ENCODE measurements around the gene UGT1A9. TPM values are rescaled to one million over a fixed set of nuclear protein-coding genes. Genes with fewer than 3 reads are reported as not detected.

UGT1A9 gene
- total RNA-seq, 4 donors from 2014 or later = not detected

DNA sequence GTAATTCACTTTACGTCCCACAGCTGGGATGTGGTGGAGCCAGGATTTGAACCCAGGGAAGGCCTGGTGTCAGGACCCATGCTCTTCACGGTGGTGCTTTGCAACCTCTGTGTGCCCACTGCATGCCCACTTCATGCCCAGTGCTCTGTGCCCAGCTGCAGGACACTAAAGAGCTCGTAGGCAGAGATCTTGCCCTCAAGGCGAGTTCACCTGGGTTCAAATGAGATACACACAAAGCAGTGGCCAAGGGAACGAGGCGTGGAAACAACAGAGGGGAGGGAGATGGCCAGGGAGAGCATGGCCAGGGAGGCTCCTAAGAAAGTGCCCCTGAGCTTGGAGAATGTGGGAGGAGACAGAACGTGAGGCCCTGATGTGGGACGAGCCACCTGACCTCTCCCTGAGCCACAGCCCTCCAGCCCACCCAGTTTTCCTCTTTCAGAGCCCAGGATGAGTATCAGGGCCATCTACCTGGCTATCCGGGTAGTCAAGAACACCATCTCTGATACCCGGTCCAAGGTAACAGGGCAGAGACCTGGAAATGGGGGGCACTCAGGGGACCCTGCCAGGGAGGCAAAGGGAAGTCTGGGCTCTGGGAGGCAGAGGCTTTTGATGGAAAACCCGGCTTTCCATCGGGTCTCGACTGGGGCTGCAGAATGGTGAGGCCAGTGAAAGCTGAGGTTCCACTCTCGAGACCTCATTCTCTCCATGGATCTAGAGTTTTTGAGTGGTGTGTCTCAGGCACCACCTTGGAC, 126.8 kb downstream of the UGT1A9 start:
- TF ChIP-seq, protein P1, sequence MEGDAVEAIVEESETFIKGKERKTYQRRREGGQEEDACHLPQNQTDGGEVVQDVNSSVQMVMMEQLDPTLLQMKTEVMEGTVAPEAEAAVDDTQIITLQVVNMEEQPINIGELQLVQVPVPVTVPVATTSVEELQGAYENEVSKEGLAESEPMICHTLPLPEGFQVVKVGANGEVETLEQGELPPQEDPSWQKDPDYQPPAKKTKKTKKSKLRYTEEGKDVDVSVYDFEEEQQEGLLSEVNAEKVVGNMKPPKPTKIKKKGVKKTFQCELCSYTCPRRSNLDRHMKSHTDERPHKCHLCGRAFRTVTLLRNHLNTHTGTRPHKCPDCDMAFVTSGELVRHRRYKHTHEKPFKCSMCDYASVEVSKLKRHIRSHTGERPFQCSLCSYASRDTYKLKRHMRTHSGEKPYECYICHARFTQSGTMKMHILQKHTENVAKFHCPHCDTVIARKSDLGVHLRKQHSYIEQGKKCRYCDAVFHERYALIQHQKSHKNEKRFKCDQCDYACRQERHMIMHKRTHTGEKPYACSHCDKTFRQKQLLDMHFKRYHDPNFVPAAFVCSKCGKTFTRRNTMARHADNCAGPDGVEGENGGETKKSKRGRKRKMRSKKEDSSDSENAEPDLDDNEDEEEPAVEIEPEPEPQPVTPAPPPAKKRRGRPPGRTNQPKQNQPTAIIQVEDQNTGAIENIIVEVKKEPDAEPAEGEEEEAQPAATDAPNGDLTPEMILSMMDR (IDR thresholded peaks at IDR 0.05) = no peak
- no peak for DNase-seq (ENCODE audit: low spot score)

DNA sequence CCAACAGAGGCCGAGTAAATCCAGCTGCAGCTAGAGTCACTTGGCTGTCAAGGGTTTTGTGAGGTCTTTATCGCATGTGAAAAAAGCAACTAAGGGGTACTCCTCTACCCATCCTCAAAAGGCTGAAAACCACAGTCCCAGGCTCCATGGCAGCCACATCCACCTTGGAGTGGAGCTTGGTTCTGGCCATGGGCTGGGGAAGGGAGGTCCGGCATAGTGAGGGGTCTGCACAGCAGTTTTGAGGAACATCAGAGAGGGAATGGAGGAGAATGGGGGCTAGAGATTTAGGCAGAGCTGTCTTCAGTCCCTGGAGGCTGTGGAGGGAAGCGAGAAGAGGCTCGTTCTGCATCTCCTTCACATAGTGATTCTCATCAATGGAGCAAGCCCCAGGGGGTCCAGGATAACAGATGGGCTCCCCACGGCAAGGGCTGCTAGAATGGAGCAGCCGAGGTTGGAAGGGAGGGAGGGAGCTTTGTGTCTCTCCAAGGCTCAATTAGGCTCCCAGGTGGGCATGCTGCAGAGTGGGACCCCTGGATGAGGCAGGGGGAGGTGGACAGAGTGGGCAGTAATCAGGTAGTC, 127.5 kb downstream of the UGT1A9 start:
- no peak for ATAC-seq (ENCODE audit: low FRiP score)
- DNase-seq (ENCODE audit: low spot score) = no peak
- TF ChIP-seq, protein P1 (IDR thresholded peaks at IDR 0.05) = no peak

More for the DNA sequence above, 126.8 kb downstream of the UGT1A9 start:
- no peak for ATAC-seq (ENCODE audit: low FRiP score)

DNA sequence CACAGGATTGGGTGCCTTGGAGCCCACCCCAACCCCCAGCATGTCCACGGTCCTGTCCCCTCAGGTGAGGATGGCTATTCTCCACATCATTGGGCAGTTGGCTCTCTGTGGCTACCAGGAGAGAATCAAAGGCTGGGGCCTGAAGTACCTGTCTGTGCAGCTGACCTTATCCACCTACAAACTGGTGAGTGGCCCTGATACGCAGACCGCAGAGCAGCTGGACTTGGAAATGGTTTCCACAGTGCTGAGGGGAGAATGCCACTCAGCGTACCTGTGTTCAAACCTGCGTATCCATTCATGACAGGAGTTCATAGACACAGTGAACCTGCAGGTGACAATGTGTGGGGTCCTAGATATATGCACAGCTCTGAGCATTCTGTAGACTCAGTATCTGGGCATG, 128.0 kb downstream of the UGT1A9 start:
- TF ChIP-seq, protein P1 (IDR thresholded peaks at IDR 0.05) = no peak
- no peak for DNase-seq (ENCODE audit: low spot score)
- ATAC-seq (ENCODE audit: low FRiP score) = no peak

DNA sequence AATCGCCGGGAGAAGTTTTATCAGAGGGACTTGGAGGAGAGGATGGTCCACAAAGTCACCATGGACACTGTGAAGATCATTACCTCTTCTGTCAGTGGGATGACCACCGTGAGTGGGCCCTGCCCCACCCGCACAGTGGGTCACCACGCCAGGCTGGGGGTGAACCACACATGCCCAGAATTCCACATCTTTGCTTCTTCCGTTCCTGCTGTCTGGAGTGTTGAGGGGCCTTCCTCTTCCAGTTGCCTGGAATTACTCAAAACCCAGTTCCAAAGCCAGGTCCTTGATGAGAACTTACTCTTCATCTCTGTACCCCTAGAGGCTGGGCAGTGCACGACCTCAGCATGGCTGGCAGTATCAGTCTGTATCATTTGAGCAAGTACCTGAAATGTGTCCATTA, 128.5 kb downstream of the UGT1A9 start:
- TF ChIP-seq, protein P1 (IDR thresholded peaks at IDR 0.05) = no peak
- ATAC-seq (ENCODE audit: low FRiP score) (no peak), DNase-seq (ENCODE audit: low spot score) (no peak)

DNA sequence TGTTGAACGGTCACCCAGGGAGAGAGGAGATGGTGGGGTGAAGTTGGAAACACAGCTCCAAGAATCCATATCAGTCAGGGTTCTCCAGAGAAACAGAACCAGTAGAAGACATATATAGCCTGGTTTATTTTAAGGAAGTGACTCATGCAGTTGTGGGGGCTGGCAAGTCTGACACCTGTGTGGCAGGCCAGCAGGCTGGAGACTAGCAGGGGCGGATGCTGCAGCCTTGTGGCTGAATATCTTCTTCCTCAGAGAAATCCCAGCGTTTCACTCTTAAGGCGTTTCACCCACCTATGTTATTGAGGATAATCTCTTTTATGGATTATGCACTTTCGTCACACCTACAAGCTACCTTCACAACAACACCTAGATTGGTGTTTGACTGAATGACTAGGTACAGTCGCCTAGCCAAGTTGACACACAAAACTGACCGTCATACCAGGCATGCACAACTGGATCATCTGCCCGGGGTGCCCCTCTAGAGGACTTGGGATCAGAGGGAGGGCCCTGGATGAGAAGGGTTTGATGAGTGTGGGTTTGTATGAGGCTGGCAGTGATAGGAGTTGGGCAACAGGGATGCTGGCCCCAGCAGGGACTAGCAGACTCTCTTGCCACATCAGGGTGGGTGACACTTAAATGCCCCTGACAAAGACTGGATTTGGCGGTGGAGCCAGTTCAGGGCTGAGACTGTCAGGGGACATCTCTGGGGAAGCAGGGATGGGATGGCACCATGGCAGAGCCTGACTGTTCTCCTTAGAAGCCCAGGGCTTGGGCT, 129.8 kb downstream of the UGT1A9 start:
- TF ChIP-seq, protein P1 (IDR thresholded peaks at IDR 0.05) = no peak
- no peak for ATAC-seq (ENCODE audit: low FRiP score)
- DNase-seq (ENCODE audit: low spot score) = no peak

DNA sequence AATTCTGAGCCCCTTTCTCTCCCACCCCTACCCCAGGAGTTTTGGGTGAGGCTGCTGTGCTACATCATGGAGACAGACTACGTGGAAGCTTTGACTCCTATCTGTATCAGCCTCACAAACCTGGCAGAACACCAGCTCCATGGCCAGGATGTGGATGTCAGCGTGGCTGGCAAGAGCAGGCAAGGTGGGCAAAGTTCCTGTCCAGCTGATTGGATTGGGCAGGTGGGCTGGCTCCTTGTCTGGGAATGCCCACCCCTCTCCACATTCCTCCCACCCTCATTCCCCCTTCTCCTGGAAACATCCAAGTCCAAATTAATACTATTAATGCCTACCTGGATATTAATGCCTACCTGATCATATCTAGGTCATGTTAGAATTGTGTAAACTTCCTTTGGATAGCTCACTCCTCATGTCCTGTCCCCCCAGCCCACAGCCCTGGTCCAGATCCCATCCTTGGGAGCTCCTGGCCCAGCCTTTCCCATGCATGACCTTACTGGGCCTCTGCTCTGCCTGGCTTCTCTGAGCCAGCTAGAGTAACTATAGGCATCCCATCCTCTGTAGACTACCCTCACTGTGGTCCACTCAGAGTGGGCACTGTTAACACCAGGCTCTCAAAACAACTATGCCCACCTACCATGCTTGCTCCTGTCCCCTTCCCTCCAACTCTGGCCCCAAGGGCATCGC, 130.6 kb downstream of the UGT1A9 start:
- ATAC-seq (ENCODE audit: low FRiP score) (no peak), DNase-seq (ENCODE audit: low spot score) (no peak)
- TF ChIP-seq, protein P1 (IDR thresholded peaks at IDR 0.05) = no peak

Measured in omental fat pad (tissue), 4 donors.